Panc1 (cell line): ENCODE results near the gene FIGN. TPM values are rescaled to one million over a fixed set of nuclear protein-coding genes. Genes with fewer than 3 reads are reported as not detected.

Source experiments
- ATAC-seq: fragments of 200-7000 bp; cut with Tn5 transposase; 2 replicates; pipeline ENCODE4 v1.9.1; 2020; ENCODE audit warnings: mild to moderate bottlenecking, moderate library complexity
- BruUV-seq: library from RNA; stranded (reverse); fragments of 400-500 nt; replicated peaks from 2 replicates; lab custom pipeline; 2021; lab: Mats Ljungman, UMichigan
- CTCF ChIA-PET: fragments of 300-600 bp; sonication (Branson Sonifier 250); formaldehyde crosslinking; loops from one replicate; lab custom pipeline; 2022; ENCODE audit warnings: antibody characterized with exemption; lab: Charles Lee
- POLR2A ChIA-PET: fragments of 300-600 bp; sonication (Branson Sonifier 250); formaldehyde crosslinking; loops from one replicate; lab custom pipeline; 2022; ENCODE audit warnings: antibody characterized with exemption; lab: Charles Lee
- DNase-seq: peaks from one replicate; pipeline ENCODE4 v3.0.0-alpha.2; 2010; ENCODE audit warnings: low read depth, low spot score
- H3K27ac ChIP-seq: 2 replicates; pipeline ENCODE4 v1.5.1; 2011; ENCODE audit warnings: mild to moderate bottlenecking, low read length, inconsistent platforms
- H3K27me3 ChIP-seq: fragments of 200-500 bp; sonication (Bioruptor generic); 2 replicates; pipeline ENCODE4 v1.6.0; 2014; ENCODE audit warnings: low read length, inconsistent platforms; ENCODE audit not compliant: control insufficient read depth, insufficient read depth
- H3K36me3 ChIP-seq: fragments of 200-500 bp; sonication (Bioruptor generic); 2 replicates; pipeline ENCODE4 v1.5.1; 2014; ENCODE audit warnings: inconsistent platforms, mild to moderate bottlenecking, low read length, moderate library complexity; ENCODE audit not compliant: control insufficient read depth, insufficient read depth
- H3K4me1 ChIP-seq: 2 replicates; pipeline ENCODE4 v1.5.1; 2011; ENCODE audit warnings: inconsistent platforms, mild to moderate bottlenecking, low read length, moderate library complexity; ENCODE audit not compliant: control insufficient read depth, insufficient read depth
- H3K4me3 ChIP-seq, 2 experiments: 2 replicates each; pipeline ENCODE4 v1.5.1; 2011 to 2012; ENCODE audit warnings: low read depth in 2 of 2, low read length in 2 of 2, mild to moderate bottlenecking in 2 of 2, inconsistent platforms in 1 of 2, moderate library complexity in 1 of 2
- H3K9me3 ChIP-seq: fragments of 200-500 bp; sonication (Bioruptor generic); 2 replicates; pipeline ENCODE4 v1.5.1; 2014; ENCODE audit warnings: low read depth, mild to moderate bottlenecking, inconsistent platforms, low read length, moderate library complexity; ENCODE audit not compliant: control insufficient read depth, insufficient read depth
- POLR2AphosphoS5 ChIP-seq: IDR thresholded peaks from 2 replicates; pipeline ENCODE4 v1.6.1; 2012; ENCODE audit warnings: mild to moderate bottlenecking, low read depth, low read length, moderate library complexity
- SIN3A ChIP-seq: IDR thresholded peaks from 2 replicates; pipeline ENCODE4 v1.6.1; 2012; ENCODE audit warnings: low read depth, mild to moderate bottlenecking, low read length, moderate library complexity, borderline replicate concordance; ENCODE audit not compliant: insufficient read depth
- TCF7L2 ChIP-seq: IDR thresholded peaks from 2 replicates; pipeline ENCODE4 v1.6.1; 2011; ENCODE audit warnings: mild to moderate bottlenecking, low read depth, low read length, inconsistent platforms
- in situ Hi-C: cut with HindIII; loops from 2 replicates; pipeline ENCODE4 v1.10.0; 2016; ENCODE audit warnings: low sequenced_read_pairs, low pct_unique_long_range_greater_than_20kb
- intact Hi-C: fragments of 100-400 bp; cut with micrococcal nuclease; formaldehyde crosslinking; loops from one replicate; pipeline ENCODE4 v1.10.0; 2022; ENCODE audit not compliant: unreplicated experiment
- total RNA-seq: library from RNA; stranded (reverse); gene quantifications from one replicate; pipeline ENCODE4 v1.2.1, GENCODE V29; 2021; ENCODE audit not compliant: unreplicated experiment
- TF ChIP-seq, protein P1 (sequence below), 2 experiments: IDR thresholded peaks; 2 replicates each; pipeline ENCODE4 v1.6.1; 2011 to 2012; ENCODE audit warnings: low read depth in 2 of 2, control low read depth in 1 of 2, low read length in 1 of 2, mild to moderate bottlenecking in 1 of 2, moderate library complexity in 1 of 2; ENCODE audit not compliant: insufficient read depth in 1 of 2
- TF ChIP-seq, protein P2 (sequence below): fragments of 450-650 bp; IDR thresholded peaks from 2 replicates; pipeline ENCODE4 v1.5.1; 2017; ENCODE audit warnings: mild to moderate bottlenecking

Gene FIGN
- total RNA-seq, 1 experiment from 2014 or later: 19.5 TPM

DNA sequence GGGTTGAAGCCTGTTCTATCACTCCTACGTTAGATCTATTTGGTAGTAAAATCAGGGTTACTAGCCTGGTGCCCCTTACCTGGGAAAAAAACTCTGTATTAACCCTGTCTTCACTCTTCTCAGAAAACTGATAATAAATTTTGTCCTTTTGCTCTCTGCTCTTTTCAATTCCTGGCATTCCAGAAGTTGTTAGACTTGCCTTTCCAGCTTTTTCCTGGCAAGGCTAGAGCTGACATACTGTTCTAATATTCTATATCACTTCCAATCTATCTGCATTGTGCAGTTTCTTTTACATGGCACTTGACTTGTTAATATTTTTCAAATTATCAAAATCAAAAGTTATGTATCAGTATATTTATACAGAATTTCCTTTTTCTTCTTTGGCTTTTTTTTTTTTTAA lies 162.2 kb downstream of the FIGN start:
- Histone ChIP-seq H3K36me3 (no peaks in the 10 kb centered on the region), H3K4me1 (no peaks in the 10 kb centered on the region), H3K27ac (no peak overlapping the region), H3K27me3 (no peaks in the 10 kb centered on the region), H3K4me3 (no peak overlapping the region), H3K9me3 (no peaks in the 10 kb centered on the region)
- BruUV-seq: no TSS peak
- TF ChIP-seq, protein P1, sequence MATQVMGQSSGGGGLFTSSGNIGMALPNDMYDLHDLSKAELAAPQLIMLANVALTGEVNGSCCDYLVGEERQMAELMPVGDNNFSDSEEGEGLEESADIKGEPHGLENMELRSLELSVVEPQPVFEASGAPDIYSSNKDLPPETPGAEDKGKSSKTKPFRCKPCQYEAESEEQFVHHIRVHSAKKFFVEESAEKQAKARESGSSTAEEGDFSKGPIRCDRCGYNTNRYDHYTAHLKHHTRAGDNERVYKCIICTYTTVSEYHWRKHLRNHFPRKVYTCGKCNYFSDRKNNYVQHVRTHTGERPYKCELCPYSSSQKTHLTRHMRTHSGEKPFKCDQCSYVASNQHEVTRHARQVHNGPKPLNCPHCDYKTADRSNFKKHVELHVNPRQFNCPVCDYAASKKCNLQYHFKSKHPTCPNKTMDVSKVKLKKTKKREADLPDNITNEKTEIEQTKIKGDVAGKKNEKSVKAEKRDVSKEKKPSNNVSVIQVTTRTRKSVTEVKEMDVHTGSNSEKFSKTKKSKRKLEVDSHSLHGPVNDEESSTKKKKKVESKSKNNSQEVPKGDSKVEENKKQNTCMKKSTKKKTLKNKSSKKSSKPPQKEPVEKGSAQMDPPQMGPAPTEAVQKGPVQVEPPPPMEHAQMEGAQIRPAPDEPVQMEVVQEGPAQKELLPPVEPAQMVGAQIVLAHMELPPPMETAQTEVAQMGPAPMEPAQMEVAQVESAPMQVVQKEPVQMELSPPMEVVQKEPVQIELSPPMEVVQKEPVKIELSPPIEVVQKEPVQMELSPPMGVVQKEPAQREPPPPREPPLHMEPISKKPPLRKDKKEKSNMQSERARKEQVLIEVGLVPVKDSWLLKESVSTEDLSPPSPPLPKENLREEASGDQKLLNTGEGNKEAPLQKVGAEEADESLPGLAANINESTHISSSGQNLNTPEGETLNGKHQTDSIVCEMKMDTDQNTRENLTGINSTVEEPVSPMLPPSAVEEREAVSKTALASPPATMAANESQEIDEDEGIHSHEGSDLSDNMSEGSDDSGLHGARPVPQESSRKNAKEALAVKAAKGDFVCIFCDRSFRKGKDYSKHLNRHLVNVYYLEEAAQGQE (IDR thresholded peaks at IDR 0.05; ENCODE audit: insufficient read depth in 1 of 2, low read depth in 2 of 2, low read length in 1 of 2): no peak
- TF ChIP-seq, protein P2, sequence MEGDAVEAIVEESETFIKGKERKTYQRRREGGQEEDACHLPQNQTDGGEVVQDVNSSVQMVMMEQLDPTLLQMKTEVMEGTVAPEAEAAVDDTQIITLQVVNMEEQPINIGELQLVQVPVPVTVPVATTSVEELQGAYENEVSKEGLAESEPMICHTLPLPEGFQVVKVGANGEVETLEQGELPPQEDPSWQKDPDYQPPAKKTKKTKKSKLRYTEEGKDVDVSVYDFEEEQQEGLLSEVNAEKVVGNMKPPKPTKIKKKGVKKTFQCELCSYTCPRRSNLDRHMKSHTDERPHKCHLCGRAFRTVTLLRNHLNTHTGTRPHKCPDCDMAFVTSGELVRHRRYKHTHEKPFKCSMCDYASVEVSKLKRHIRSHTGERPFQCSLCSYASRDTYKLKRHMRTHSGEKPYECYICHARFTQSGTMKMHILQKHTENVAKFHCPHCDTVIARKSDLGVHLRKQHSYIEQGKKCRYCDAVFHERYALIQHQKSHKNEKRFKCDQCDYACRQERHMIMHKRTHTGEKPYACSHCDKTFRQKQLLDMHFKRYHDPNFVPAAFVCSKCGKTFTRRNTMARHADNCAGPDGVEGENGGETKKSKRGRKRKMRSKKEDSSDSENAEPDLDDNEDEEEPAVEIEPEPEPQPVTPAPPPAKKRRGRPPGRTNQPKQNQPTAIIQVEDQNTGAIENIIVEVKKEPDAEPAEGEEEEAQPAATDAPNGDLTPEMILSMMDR: no peak
- TF ChIP-seq SIN3A: no peak
- no peak for TF ChIP-seq POLR2AphosphoS5
- no peak for TF ChIP-seq TCF7L2
- in situ Hi-C loops (no loop called here), intact Hi-C loops (no loop called here)
- CTCF ChIA-PET: no interaction called here
- DNase-seq: no peak
- POLR2A ChIA-PET: no interaction called here
- ATAC-seq: no peak

DNA sequence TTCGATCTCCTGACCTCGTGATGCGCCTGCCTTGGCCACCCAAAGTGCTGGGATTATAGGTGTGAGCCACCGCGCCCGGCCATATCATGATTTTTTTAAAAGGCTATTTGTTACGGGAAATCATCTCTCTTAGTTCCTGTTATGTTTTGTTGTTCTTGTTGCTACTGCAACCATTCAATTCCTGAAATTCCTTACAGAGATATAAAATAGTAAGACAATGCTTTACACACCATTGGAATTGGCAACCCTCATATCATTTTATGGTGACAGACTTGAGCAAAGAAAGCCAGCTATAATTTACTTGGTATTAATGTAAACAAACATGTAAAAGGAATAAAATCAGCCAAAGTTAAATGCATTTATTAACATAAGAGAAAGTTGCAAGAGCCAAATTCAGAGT lies 163.0 kb downstream of the FIGN start:
- Histone ChIP-seq H3K36me3 (no peaks in the 10 kb centered on the region), H3K9me3 (no peaks in the 10 kb centered on the region), H3K4me1 (no peaks in the 10 kb centered on the region), H3K27me3 (no peaks in the 10 kb centered on the region), H3K27ac (no peak overlapping the region), H3K4me3 (no peak overlapping the region)
- TF ChIP-seq, protein P1 (IDR thresholded peaks at IDR 0.05; ENCODE audit: insufficient read depth in 1 of 2, low read depth in 2 of 2, low read length in 1 of 2): no peak
- no peak for TF ChIP-seq TCF7L2
- TF ChIP-seq POLR2AphosphoS5: no peak
- TF ChIP-seq, protein P2: no peak
- TF ChIP-seq SIN3A: no peak
- ATAC-seq: no peak
- intact Hi-C loops (no loop called here), in situ Hi-C loops (no loop called here)
- BruUV-seq: no TSS peak
- ChIA-PET POLR2A (no interaction called here), CTCF (no interaction called here)
- no peak for DNase-seq
